Esophagus (tissue), 2 donors: ENCODE data around the gene KLF4. TPM values are rescaled to one million over a fixed set of nuclear protein-coding genes. Genes with fewer than 3 reads are reported as not detected.
A peak's percentile ranks its signal among the peaks of the same experiment; 100 is the strongest.

Source experiments
- H3K27ac ChIP-seq, 2 donors: one replicate each; pipeline ENCODE4 v1.5.1; 2013; ENCODE audit warnings: low read depth in 2 of 2, mild to moderate bottlenecking in 2 of 2, inconsistent platforms in 1 of 2, low read length in 1 of 2, moderate library complexity in 1 of 2
- H3K27me3 ChIP-seq, 2 donors: one replicate each; pipeline ENCODE4 v1.6.1; 2013; ENCODE audit warnings: low read length in 2 of 2, control low read depth in 1 of 2, mild to moderate bottlenecking in 1 of 2; ENCODE audit not compliant: insufficient read depth in 2 of 2, control insufficient read depth in 1 of 2
- H3K36me3 ChIP-seq, 2 donors: one replicate each; pipeline ENCODE4 v1.6.1; 2013; ENCODE audit warnings: low read length in 1 of 2; ENCODE audit not compliant: control insufficient read depth in 2 of 2, insufficient read depth in 2 of 2
- H3K4me1 ChIP-seq, 2 donors: one replicate each; pipeline ENCODE4 v1.6.1; 2013; ENCODE audit warnings: low read length in 1 of 2; ENCODE audit not compliant: control insufficient read depth in 2 of 2, insufficient read depth in 2 of 2
- H3K4me3 ChIP-seq, 2 donors: one replicate each; pipeline ENCODE4 v1.5.1; 2013; ENCODE audit warnings: low read length in 2 of 2, mild to moderate bottlenecking in 2 of 2, low read depth in 1 of 2, moderate library complexity in 1 of 2
- H3K9me3 ChIP-seq, 2 donors: one replicate each; pipeline ENCODE4 v1.6.1; 2013; ENCODE audit warnings: mild to moderate bottlenecking in 2 of 2, low read depth in 1 of 2, low read length in 1 of 2, moderate library complexity in 1 of 2; ENCODE audit not compliant: control insufficient read depth in 2 of 2, insufficient read depth in 1 of 2
- WGBS, 2 donors: extraction: QIAGEN DNeasy Blood & Tissue Kit; methylation state at CpG; one replicate each; pipeline ENCODE4 v1.1.7; 2013; 5-methylcytosine and 5-hydroxymethylcytosine counted together
- polyA plus RNA-seq, 2 donors: library from polyadenylated mRNA; stranded (reverse); fragments of 200-250 nt; gene quantifications; one replicate each; pipeline ENCODE4 v1.2.3, GENCODE V29; 2013
- donor health status: healthy with polysubstance abuse.
- donor health status: Bipolar disorder and iron deficiency.

Gene KLF4
- polyA plus RNA-seq, 2 donors, result 49.8 to 107 TPM

DNA sequence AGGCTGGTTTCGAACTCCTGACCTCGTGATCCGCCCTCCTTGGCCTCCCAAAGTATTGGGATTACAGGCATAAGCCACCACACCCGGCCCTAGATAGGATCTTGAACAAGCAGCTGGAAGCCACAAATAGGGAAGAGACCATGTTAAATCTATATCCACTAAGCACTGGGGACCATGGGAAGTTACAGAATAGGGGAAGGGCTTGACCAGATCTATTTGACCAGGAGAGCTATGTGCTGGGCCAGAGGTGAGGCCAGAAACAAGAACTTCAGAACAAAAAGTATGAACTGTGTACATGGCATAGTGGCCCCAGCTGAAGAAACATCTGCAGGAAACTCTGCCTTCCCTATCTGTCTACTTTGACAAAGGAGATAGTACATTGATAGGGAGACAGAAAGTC, 10.8 kb downstream of the KLF4 start:
- Histone ChIP-seq H3K9me3 (no peaks in the 10 kb centered on the region), H3K4me3 (no peak overlapping the region), H3K27ac (peak overlapping the region; percentile 62 to 88), H3K27me3 (no peaks in the 10 kb centered on the region), H3K4me1 (no peaks in the 10 kb centered on the region), H3K36me3 (no peaks in the 10 kb centered on the region)
- WGBS, 2 donors, result 84 to 86% methylated on average over 4 of the region's 4 CpGs

- Histone ChIP-seq H3K9me3 (no peaks in the 10 kb centered on the region), H3K4me3 (no peak overlapping the region), H3K27ac (no peak overlapping the region), H3K4me1 (no peaks in the 10 kb centered on the region), H3K27me3 (no peaks in the 10 kb centered on the region), H3K36me3 (no peaks in the 10 kb centered on the region)
- WGBS, 2 donors, result 90 to 92% methylated on average over 6 of the region's 6 CpGs
These were observed 15.4 kb downstream of the KLF4 start for GRCh38 chr9:107474124-107474523.

GRCh38 chr9:107472581-107473340, 16.8 kb downstream of the KLF4 start:
- H3K4me3 ChIP-seq, result no peak overlapping the region
- no peaks in the 10 kb centered on the region for H3K9me3 ChIP-seq
- 53 to 62% methylated on average over 9 of the region's 9 CpGs for WGBS, 2 donors
- H3K4me1 ChIP-seq, result no peaks in the 10 kb centered on the region
- no peaks in the 10 kb centered on the region for H3K27me3 ChIP-seq
- H3K27ac ChIP-seq, result no peak overlapping the region
- no peaks in the 10 kb centered on the region for H3K36me3 ChIP-seq

GRCh38 chr9:107471552-107471951, 18.0 kb downstream of the KLF4 start:
- no peaks in the 10 kb centered on the region for H3K4me1 ChIP-seq
- H3K36me3 ChIP-seq, result no peaks in the 10 kb centered on the region
- no peak overlapping the region for H3K4me3 ChIP-seq
- no peak overlapping the region for H3K27ac ChIP-seq
- 81 to 84% methylated on average over 6 of the region's 6 CpGs for WGBS, 2 donors
- no peaks in the 10 kb centered on the region for H3K9me3 ChIP-seq
- no peaks in the 10 kb centered on the region for H3K27me3 ChIP-seq

DNA sequence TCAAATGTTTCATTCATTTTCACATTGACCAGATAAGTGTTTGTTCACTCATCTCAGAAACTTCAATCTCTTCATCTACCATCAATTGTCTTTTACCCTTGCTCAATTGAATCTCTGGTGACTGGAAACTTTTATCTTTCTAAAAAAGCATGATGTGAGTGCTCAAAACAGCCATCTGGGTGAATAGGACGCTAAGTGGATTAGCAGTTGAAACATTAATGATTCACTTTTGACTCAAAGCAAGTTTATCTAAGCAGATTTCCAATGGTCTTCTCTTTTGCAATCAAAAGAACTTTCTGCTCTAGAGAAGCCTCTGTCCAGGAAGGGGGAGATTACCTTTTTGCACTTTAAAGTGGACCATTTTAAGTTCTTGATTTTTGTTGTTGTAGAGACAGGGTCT, 22.2 kb downstream of the KLF4 start:
- no peaks in the 10 kb centered on the region for H3K27me3 ChIP-seq
- H3K36me3 ChIP-seq, result no peaks in the 10 kb centered on the region
- WGBS, 2 donors, result 64 to 70% methylated on average over 1 of the region's 1 CpG
- peaks cover 0 to 6% of the 10 kb centered on the region in 2 donors for H3K4me1 ChIP-seq
- no peak overlapping the region for H3K4me3 ChIP-seq
- H3K9me3 ChIP-seq, result no peaks in the 10 kb centered on the region
- no peak overlapping the region for H3K27ac ChIP-seq

GRCh38 chr9:107466826-107467225, 22.7 kb downstream of the KLF4 start:
- Histone ChIP-seq H3K36me3 (no peaks in the 10 kb centered on the region), H3K4me3 (no peak overlapping the region), H3K9me3 (no peaks in the 10 kb centered on the region), H3K27me3 (no peaks in the 10 kb centered on the region), H3K27ac (no peak overlapping the region), H3K4me1 (peaks cover 0 to 6% of the 10 kb centered on the region in 2 donors)
- WGBS, 2 donors, result 83 to 88% methylated on average over 2 of the region's 2 CpGs

DNA sequence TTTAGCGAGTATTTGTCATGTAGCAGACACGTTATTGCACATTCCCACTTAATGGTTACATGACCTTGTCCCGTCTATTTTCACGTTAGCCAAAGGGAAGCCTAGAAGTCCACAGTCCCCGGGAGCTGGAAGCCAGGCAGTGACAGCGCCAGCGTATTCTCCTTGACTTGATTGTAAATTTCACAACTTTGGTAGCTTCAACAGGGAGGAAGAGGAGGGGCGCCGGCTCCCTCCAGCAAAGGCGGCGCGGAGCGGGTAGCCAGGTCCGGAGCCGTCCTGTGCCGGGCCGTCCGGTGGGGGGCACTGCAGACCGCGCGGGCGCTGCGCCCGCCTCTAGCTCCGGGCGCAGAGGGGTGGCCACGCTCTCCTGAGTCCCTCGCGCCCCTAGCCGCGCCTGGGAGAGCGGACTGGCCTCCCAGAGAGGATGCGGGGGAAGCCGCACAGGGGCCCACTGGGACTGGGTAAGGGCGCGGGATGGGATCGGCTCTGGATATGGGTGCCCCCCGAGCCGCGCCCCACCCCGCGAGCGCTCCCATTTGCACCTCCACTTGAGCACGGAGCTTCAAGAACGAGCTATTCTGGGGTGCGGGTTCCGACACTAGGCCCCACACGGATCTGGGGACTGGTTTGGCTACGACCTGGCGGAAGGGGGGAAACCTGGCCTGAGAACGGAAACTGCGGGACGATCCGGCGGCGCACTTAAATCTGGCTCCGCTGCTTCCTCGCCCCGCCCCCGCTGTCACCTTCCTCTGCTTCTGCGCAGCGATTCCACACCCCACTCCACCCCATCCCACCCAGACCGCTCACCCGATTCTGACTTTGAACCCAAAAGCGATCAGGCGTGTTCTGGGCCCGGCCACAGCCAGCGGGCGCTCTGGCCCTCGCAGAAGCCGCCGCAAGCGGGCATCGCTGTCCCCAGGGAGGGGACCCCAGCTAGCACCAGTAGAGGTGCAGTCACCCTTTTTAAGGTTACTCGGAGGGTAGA, 23.8 kb downstream of the KLF4 start:
- Histone ChIP-seq H3K4me3 (peak overlapping the region; percentile 54 to 64), H3K27me3 (no peaks in the 10 kb centered on the region), H3K9me3 (no peaks in the 10 kb centered on the region), H3K36me3 (no peaks in the 10 kb centered on the region), H3K4me1 (peaks cover 0 to 6% of the 10 kb centered on the region in 2 donors), H3K27ac (peak overlapping the region in 1 of 2 donors; percentile 65)
- 6 to 9% methylated on average over 67 to 75 of the region's 75 CpGs for WGBS, 2 donors

DNA sequence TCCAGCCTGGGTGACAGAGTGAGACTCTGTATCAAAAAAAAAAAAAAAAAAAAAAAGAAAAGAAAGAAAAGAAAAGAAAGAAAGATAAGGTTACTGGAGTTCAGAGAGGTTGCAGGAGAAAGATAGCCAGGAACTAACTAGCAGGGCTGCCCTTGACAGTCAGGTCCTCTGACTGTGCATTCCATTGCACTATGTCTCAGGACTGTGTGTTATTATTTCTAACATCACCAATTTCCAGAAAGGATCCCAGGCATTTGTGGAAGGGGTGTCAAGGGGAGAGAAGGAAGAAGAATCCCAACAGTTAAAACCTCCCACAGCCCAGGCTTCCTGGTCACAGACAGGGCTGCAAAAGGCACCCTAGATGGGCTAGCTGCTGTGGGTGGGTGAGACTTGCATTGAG, 25.1 kb downstream of the KLF4 start:
- Histone ChIP-seq H3K4me1 (peaks cover 0 to 6% of the 10 kb centered on the region in 2 donors), H3K9me3 (no peaks in the 10 kb centered on the region), H3K4me3 (no peak overlapping the region), H3K27me3 (no peaks in the 10 kb centered on the region), H3K36me3 (no peaks in the 10 kb centered on the region), H3K27ac (no peak overlapping the region)

DNA sequence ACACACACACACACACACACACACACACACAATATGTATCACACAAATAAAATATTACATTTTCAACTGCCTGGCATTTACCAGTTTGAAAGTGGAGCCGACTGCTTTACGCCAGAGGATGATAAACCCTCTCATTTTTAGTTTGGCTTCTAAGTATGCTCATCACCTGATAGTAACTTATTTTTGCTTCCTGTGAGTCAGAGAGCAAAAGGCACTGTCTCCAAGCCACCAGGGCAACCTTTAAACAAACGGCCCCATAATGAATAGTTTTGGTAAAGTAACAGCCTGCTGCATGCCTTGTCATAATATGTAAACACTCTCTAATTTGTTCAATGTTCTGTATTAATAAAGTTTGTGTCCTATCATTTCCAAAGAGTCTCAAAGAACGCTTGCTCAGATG, 26.9 kb downstream of the KLF4 start:
- Histone ChIP-seq H3K36me3 (no peaks in the 10 kb centered on the region), H3K9me3 (no peaks in the 10 kb centered on the region), H3K4me3 (no peak overlapping the region), H3K27me3 (no peaks in the 10 kb centered on the region), H3K27ac (no peak overlapping the region), H3K4me1 (peaks cover 0 to 6% of the 10 kb centered on the region in 2 donors)
- 68 to 72% methylated on average over 4 of the region's 4 CpGs for WGBS, 2 donors
